Forelimb muscle (tissue), 1 donor: ENCODE measurements around the gene PLXNC1. TPM values are rescaled to one million over a fixed set of nuclear protein-coding genes. Genes with fewer than 3 reads are reported as not detected.

Source experiments
- DNase-seq: peaks from one replicate; pipeline ENCODE4 v3.0.0-alpha.2; 2013; ENCODE audit warnings: low read depth
- polyA plus RNA-seq: library from polyadenylated mRNA; unstranded; fragments of 120-200 nt; gene quantifications from one replicate; pipeline ENCODE4 v1.2.1, GENCODE V29; 2013; ENCODE audit not compliant: insufficient read length

Gene PLXNC1
- polyA plus RNA-seq, 1 donor, result 16.7 TPM

- no peak for DNase-seq
These were observed 91.1 kb downstream of the PLXNC1 start for GRCh38 chr12:94239332-94239993.

GRCh38 chr12:94240171-94240570 lies 91.8 kb downstream of the PLXNC1 start:
- DNase-seq, result no peak

- no peak for DNase-seq
These were observed 94.5 kb downstream of the PLXNC1 start for GRCh38 chr12:94242901-94243300.

GRCh38 chr12:94244165-94245133 lies 96.1 kb downstream of the PLXNC1 start:
- DNase-seq, result no peak

- DNase-seq, result no peak
These were observed 97.4 kb downstream of the PLXNC1 start for GRCh38 chr12:94245631-94246383.

- DNase-seq, result no peak
These were observed 98.9 kb downstream of the PLXNC1 start for GRCh38 chr12:94247246-94247645.

GRCh38 chr12:94248582-94248981 lies 100.2 kb downstream of the PLXNC1 start:
- no peak for DNase-seq

- no peak for DNase-seq
These were observed 101.8 kb downstream of the PLXNC1 start for GRCh38 chr12:94250130-94250529.

GRCh38 chr12:94254270-94254669 lies 105.9 kb downstream of the PLXNC1 start:
- no peak for DNase-seq

GRCh38 chr12:94255006-94255405 lies 106.6 kb downstream of the PLXNC1 start:
- DNase-seq, result no peak

- DNase-seq, result no peak
These were observed 107.1 kb downstream of the PLXNC1 start for GRCh38 chr12:94255428-94255827.

- no peak for DNase-seq
These were observed 110.2 kb downstream of the PLXNC1 start for GRCh38 chr12:94258593-94258992.

- no peak for DNase-seq
These were observed 111.6 kb downstream of the PLXNC1 start for GRCh38 chr12:94260017-94260416.

- DNase-seq, result no peak
These were observed 112.3 kb downstream of the PLXNC1 start for GRCh38 chr12:94260717-94261116.

GRCh38 chr12:94261119-94261518 lies 112.7 kb downstream of the PLXNC1 start:
- no peak for DNase-seq

GRCh38 chr12:94261786-94262185 lies 113.4 kb downstream of the PLXNC1 start:
- no peak for DNase-seq

- peak; percentile 84 for DNase-seq
These were observed 114.0 kb downstream of the PLXNC1 start for GRCh38 chr12:94262228-94263010.

- DNase-seq, result no peak
These were observed 114.8 kb downstream of the PLXNC1 start for GRCh38 chr12:94263011-94263811.

- DNase-seq, result no peak
These were observed 115.7 kb downstream of the PLXNC1 start for GRCh38 chr12:94263905-94264561.
